ENCODE measurements around the gene CRYBA4. TPM values are rescaled to one million over a fixed set of nuclear protein-coding genes. Genes with fewer than 3 reads are reported as not detected.

Gene CRYBA4
- total RNA-seq, 1 experiment from 2014 or later: 0.52 TPM

DNA sequence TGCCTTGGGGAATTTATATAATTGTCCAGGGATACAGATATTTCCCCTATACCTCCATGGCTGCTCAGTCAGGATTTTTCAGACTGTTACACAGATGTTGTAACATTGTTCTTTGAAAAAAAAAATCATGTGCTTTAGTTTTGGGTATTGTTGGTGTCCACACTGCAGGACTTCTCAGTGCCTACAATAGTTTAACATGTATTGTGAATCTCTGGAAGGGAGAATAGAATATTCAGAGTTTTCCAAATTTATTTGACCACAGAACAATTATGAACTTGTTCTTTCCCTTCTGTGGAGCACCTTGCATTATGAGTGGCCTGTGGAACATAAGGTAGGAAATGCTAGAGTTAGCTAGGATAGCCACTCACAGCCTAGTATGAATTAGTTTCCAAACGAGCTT is 14.5 kb downstream of the CRYBA4 start:
- no peaks in the 10 kb centered on the region for H3K27me3 ChIP-seq (ENCODE audit: insufficient read depth, low read length)
- no peak overlapping the region for H2BK5ac ChIP-seq (ENCODE audit: insufficient read length, low read length)
- no peaks in the 10 kb centered on the region for H3K9me3 ChIP-seq (ENCODE audit: control insufficient read depth, low read depth, low read length)
- Mint-ChIP-seq H3K36me3 (ENCODE audit: insufficient read depth in 1 of 3, low read depth in 3 of 3) (no peaks in the 10 kb centered on the region), H3K4me1 (peaks cover 27 to 29% of the 10 kb centered on the region in 2 experiments), H3K27me3 (ENCODE audit: low read depth) (no peaks in the 10 kb centered on the region; the same call in 1 of the 2 replicates), H3K27ac (no peak overlapping the region), H3K9me3 (no peaks in the 10 kb centered on the region), H3K4me3 (no peak overlapping the region)
- no peak overlapping the region for H2BK15ac ChIP-seq (ENCODE audit: low read depth, low read length)
- H3K9ac ChIP-seq (ENCODE audit: extremely low read depth, insufficient read length, low read length): no peak overlapping the region
- H4K5ac ChIP-seq (ENCODE audit: insufficient read length, low read depth, low read length): no peak overlapping the region
- H3K14ac ChIP-seq (ENCODE audit: insufficient read depth, low read length): no peak overlapping the region
- H2AFZ ChIP-seq (ENCODE audit: low read length): no peak overlapping the region
- no peak overlapping the region for H3K18ac ChIP-seq (ENCODE audit: insufficient read length, low read depth, low read length)
- no peak overlapping the region for H3K4ac ChIP-seq (ENCODE audit: low read depth, low read length)
- no peak overlapping the region for H2BK20ac ChIP-seq (ENCODE audit: low read depth, low read length, poor library complexity, severe bottlenecking)
- H3K23ac ChIP-seq (ENCODE audit: insufficient read length, low read depth, low read length): no peak overlapping the region
- H3T11ph ChIP-seq (ENCODE audit: low read length): no peak overlapping the region
- H2BK12ac ChIP-seq (ENCODE audit: insufficient read length, low read depth, low read length): no peak overlapping the region
- no peaks in the 10 kb centered on the region for H3K79me2 ChIP-seq (ENCODE audit: insufficient read depth, low read length)
- TF ChIP-seq CTCF (conservative IDR thresholded peaks at IDR 0.05): no peak
- DNase-seq: no peak
- H4K20me1 ChIP-seq (ENCODE audit: control insufficient read depth, insufficient read depth, insufficient read length): no peaks in the 10 kb centered on the region
- no peak overlapping the region for H3K56ac ChIP-seq (ENCODE audit: insufficient read length, low read depth, low read length)
- H4K8ac ChIP-seq (replicated peaks; ENCODE audit: insufficient read length, low read depth, low read length): no peak overlapping the region
- H3K4me1 ChIP-seq (ENCODE audit: insufficient read depth, low read length): peaks cover 4% of the 10 kb centered on the region; the same call in 1 of the 2 replicates
- no peak overlapping the region for H4K91ac ChIP-seq (ENCODE audit: insufficient read length, low read depth, low read length)
- H3K27ac ChIP-seq (ENCODE audit: insufficient read length, low read depth, low read length): no peak overlapping the region
- no CpG with 5 or more reads among the region's 1 CpG for WGBS (ENCODE audit: extremely low coverage, insufficient read length, low lambda C conversion rate)
- no peaks in the 10 kb centered on the region for H3K79me1 ChIP-seq (ENCODE audit: insufficient read depth, low read depth, low read length, poor library complexity, severe bottlenecking)
- no peaks in the 10 kb centered on the region for H3K23me2 ChIP-seq (ENCODE audit: insufficient read length, low read depth, low read length, poor library complexity, severe bottlenecking)
- H3K4me2 ChIP-seq (ENCODE audit: insufficient read depth, insufficient read length, low read length): no peak overlapping the region
- no peak overlapping the region for H2BK120ac ChIP-seq (ENCODE audit: low read depth, low read length, poor library complexity, severe bottlenecking)
- no peak overlapping the region for H2AK5ac ChIP-seq (ENCODE audit: insufficient read length, low read length)
